HepG2 (cell line): ENCODE results near the gene ZDHHC8. TPM values are rescaled to one million over a fixed set of nuclear protein-coding genes. Genes with fewer than 3 reads are reported as not detected.

Source experiments
- AGO2 ChIP-seq: fragments of 200-400 bp; formaldehyde crosslinking; optimal IDR thresholded peaks from 2 replicates; pipeline ENCODE3; 2017; ENCODE audit warnings: mild to moderate bottlenecking, low read depth, low read length, moderate library complexity
- ARID2 ChIP-seq: sonication (generic); formaldehyde crosslinking; IDR thresholded peaks from 2 replicates; pipeline ENCODE4 v1.8.1; 2022; ENCODE audit warnings: mild to moderate bottlenecking, missing genetic modification reagents, borderline replicate concordance
- ATF5 ChIP-seq: sonication (generic); formaldehyde crosslinking; IDR thresholded peaks from 2 replicates; pipeline ENCODE4 v1.4.0; 2020; ENCODE audit warnings: mild to moderate bottlenecking, low read depth, missing genetic modification reagents
- ERF ChIP-seq: IDR thresholded peaks from 2 replicates; pipeline ENCODE4 v1.6.1; 2018; ENCODE audit warnings: missing biosample characterization, missing genetic modification reagents
- ESRRA ChIP-seq: sonication (generic); formaldehyde crosslinking; IDR thresholded peaks from 2 replicates; pipeline ENCODE4 v1.5.1; 2020; ENCODE audit warnings: mild to moderate bottlenecking, low read depth, missing genetic modification reagents
- FOXO4 ChIP-seq: sonication (generic); formaldehyde crosslinking; conservative IDR thresholded peaks from 2 replicates; pipeline ENCODE4 v1.8.1; 2023; ENCODE audit warnings: missing genetic modification reagents
- GTF3A ChIP-seq: sonication (generic); formaldehyde crosslinking; conservative IDR thresholded peaks from 2 replicates; pipeline ENCODE4 v1.4.0; 2020; ENCODE audit warnings: mild to moderate bottlenecking, missing genetic modification reagents
- GZF1 ChIP-seq: sonication (generic); formaldehyde crosslinking; IDR thresholded peaks from 2 replicates; pipeline ENCODE4 v1.5.1; 2020; ENCODE audit warnings: mild to moderate bottlenecking, missing genetic modification reagents
- HMG20A ChIP-seq: IDR thresholded peaks from 2 replicates; pipeline ENCODE4 v1.6.1; 2016; ENCODE audit warnings: borderline replicate concordance
- HNF1B ChIP-seq: sonication (generic); formaldehyde crosslinking; IDR thresholded peaks from 2 replicates; pipeline ENCODE4 v1.5.1; 2020; ENCODE audit warnings: mild to moderate bottlenecking, moderate library complexity, missing genetic modification reagents
- HNRNPK ChIP-seq: fragments of 200-400 bp; formaldehyde crosslinking; IDR thresholded peaks from 2 replicates; pipeline ENCODE4 v1.6.1; 2018; ENCODE audit warnings: low read length, low read depth, moderate library complexity, mild to moderate bottlenecking; ENCODE audit not compliant: poor library complexity, severe bottlenecking
- KMT2A ChIP-seq: sonication (generic); formaldehyde crosslinking; IDR thresholded peaks from 2 replicates; pipeline ENCODE4 v1.4.0; 2020; ENCODE audit warnings: missing genetic modification reagents
- MLX ChIP-seq: IDR thresholded peaks from 2 replicates; pipeline ENCODE4 v1.6.1; 2016
- NCOA2 ChIP-seq: sonication (generic); formaldehyde crosslinking; IDR thresholded peaks from 2 replicates; pipeline ENCODE4 v1.8.0; 2022; ENCODE audit warnings: inconsistent platforms
- NR3C1 ChIP-seq: sonication (generic); formaldehyde crosslinking; IDR thresholded peaks from 2 replicates; pipeline ENCODE4 v1.4.0; 2020; ENCODE audit warnings: missing genetic modification reagents
- PPARG ChIP-seq: conservative IDR thresholded peaks from 2 replicates; pipeline ENCODE4 v1.6.1; 2016; ENCODE audit warnings: missing biosample characterization, missing genetic modification reagents
- RNF219 ChIP-seq: sonication (generic); formaldehyde crosslinking; IDR thresholded peaks from 2 replicates; pipeline ENCODE4 v1.5.0; 2020; ENCODE audit warnings: mild to moderate bottlenecking, missing genetic modification reagents
- RORA ChIP-seq: sonication (generic); formaldehyde crosslinking; IDR thresholded peaks from 2 replicates; pipeline ENCODE4 v1.5.0; 2020; ENCODE audit warnings: mild to moderate bottlenecking, missing genetic modification reagents, moderate library complexity
- SIN3B ChIP-seq: fragments of 150-350 bp; IDR thresholded peaks from 2 replicates; pipeline ENCODE4 v1.6.1; 2014; ENCODE audit warnings: low read length
- TAF1 ChIP-seq: sonication (generic); formaldehyde crosslinking; IDR thresholded peaks from 2 replicates; pipeline ENCODE4 v1.4.0; 2020; ENCODE audit warnings: missing genetic modification reagents
- ZNF121 ChIP-seq: sonication (generic); formaldehyde crosslinking; IDR thresholded peaks from 2 replicates; pipeline ENCODE4 v1.5.0; 2020; ENCODE audit warnings: mild to moderate bottlenecking, missing genetic modification reagents
- ZNF496 ChIP-seq: sonication (generic); formaldehyde crosslinking; IDR thresholded peaks from 2 replicates; pipeline ENCODE4 v1.8.1; 2023; ENCODE audit warnings: mild to moderate bottlenecking, moderate library complexity, missing genetic modification reagents; ENCODE audit not compliant: insufficient replicate concordance
- ZNF567 ChIP-seq: sonication (generic); formaldehyde crosslinking; IDR thresholded peaks from 2 replicates; pipeline ENCODE4 v1.8.1; 2023; ENCODE audit warnings: mild to moderate bottlenecking, missing genetic modification reagents, borderline replicate concordance
- ZNF577 ChIP-seq: sonication (generic); formaldehyde crosslinking; IDR thresholded peaks from 2 replicates; pipeline ENCODE4 v1.4.0; 2020; ENCODE audit warnings: mild to moderate bottlenecking, low read depth, missing genetic modification reagents, borderline replicate concordance
- ZNF761 ChIP-seq: sonication (generic); formaldehyde crosslinking; conservative IDR thresholded peaks from 2 replicates; pipeline ENCODE4 v1.4.0; 2020; ENCODE audit warnings: mild to moderate bottlenecking, missing genetic modification reagents
- polyA plus RNA-seq, 8 experiments: library from polyadenylated mRNA; depleted of rRNA in 3 of 8; stranded (reverse) in 7 of 8; unstranded in 1 of 8; fragments of >200 nt; fragmentation: Illumina TruSeq in 4 of 8; extraction: Trizol in 4 of 8; gene quantifications; 2 replicates each; pipeline versions ENCODE4 v1.2.1 to v1.2.3, GENCODE V29; 2011 to 2016; ENCODE audit warnings: low read depth in 4 of 8, missing spikeins in 1 of 8, mixed read lengths in 1 of 8; ENCODE audit not compliant: insufficient read depth in 1 of 8
- total RNA-seq, 5 experiments: library from RNA; depleted of rRNA; stranded (reverse); fragments of >200 nt; fragmentation: Illumina TruSeq; extraction: Trizol; gene quantifications; 2 replicates each; pipeline ENCODE4 v1.2.3, GENCODE V29; 2016; ENCODE audit warnings: low read depth in 1 of 5

Gene ZDHHC8
- total and polyA plus RNA-seq, 2 of the 13 experiments (the other 11 are each of a cell fraction or from before 2014, with no cell fraction given), result 7.5 to 21.3 TPM

- TF ChIP-seq ZNF121 (CRISPR knock-in tag) (0 out of 2 replicates have a peak, but pooled peaks have one; percentile 44), ERF (CRISPR knock-in tag) (0 out of 2 replicates have a peak, but pooled peaks have one; percentile 19), ARID2 (CRISPR knock-in tag) (peak; percentile 4; the same call in 1 of the 2 replicates), RORA (CRISPR knock-in tag) (no peak), GTF3A (CRISPR knock-in tag) (no peak), ATF5 (no peak), ZNF567 (CRISPR knock-in tag) (no peak), HNF1B (CRISPR knock-in tag) (no peak), NCOA2 (CRISPR knock-in tag) (0 out of 2 replicates have a peak, but pooled peaks have one; percentile 21), GZF1 (CRISPR knock-in tag) (no peak), FOXO4 (CRISPR knock-in tag) (0 out of 2 replicates have a peak, but pooled peaks have one; percentile 98), MLX (CRISPR knock-in tag) (no peak), ESRRA (CRISPR knock-in tag) (no peak), ZNF761 (CRISPR knock-in tag) (no peak), KMT2A (CRISPR knock-in tag) (peak; percentile 19; the same call in 1 of the 2 replicates), SIN3B (no peak), HNRNPK (no peak), PPARG (no peak), AGO2 (peak; percentile 84), NR3C1 (CRISPR knock-in tag) (no peak), HMG20A (CRISPR knock-in tag) (no peak), TAF1 (CRISPR knock-in tag) (0 out of 2 replicates have a peak, but pooled peaks have one; percentile 26), RNF219 (CRISPR knock-in tag) (peak; percentile 59; the same call in 1 of the 2 replicates), ZNF577 (CRISPR knock-in tag) (no peak), ZNF496 (CRISPR knock-in tag) (no peak)
Observed at GRCh38 chr22:20117633-20118299, 13.8 kb upstream of the ZDHHC8 start (continued).
